GM12874 (cell line): ENCODE results near the gene CADM1.

ENCODE experiments used
- TF ChIP-seq, protein P1 (sequence below): IDR thresholded peaks from 2 replicates; pipeline ENCODE4 v1.5.1; 2011; ENCODE audit warnings: low read depth, mild to moderate bottlenecking, control low read depth, low read length, moderate library complexity; ENCODE audit not compliant: insufficient read depth

The CADM1 gene

DNA sequence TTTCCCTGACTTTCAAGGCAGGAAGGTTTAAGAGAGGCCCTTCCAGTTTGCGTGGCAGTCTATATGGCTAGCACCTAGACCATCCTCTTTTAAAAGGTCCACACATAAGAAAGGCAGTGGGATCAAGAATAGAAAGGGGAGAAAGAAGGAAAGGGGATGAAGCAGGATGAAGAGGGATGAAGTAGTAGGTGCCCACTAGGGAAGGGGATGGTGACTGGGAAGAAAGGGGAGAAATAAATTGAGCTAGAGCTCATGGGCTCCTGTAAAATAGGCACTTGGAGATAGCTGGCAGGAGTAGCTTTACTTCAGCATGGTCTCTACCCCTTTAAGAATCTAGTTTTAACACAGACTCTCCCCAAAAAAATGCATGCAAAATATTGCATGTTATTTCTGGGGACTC is 41.5 kb downstream of the CADM1 start:
- TF ChIP-seq, protein P1, sequence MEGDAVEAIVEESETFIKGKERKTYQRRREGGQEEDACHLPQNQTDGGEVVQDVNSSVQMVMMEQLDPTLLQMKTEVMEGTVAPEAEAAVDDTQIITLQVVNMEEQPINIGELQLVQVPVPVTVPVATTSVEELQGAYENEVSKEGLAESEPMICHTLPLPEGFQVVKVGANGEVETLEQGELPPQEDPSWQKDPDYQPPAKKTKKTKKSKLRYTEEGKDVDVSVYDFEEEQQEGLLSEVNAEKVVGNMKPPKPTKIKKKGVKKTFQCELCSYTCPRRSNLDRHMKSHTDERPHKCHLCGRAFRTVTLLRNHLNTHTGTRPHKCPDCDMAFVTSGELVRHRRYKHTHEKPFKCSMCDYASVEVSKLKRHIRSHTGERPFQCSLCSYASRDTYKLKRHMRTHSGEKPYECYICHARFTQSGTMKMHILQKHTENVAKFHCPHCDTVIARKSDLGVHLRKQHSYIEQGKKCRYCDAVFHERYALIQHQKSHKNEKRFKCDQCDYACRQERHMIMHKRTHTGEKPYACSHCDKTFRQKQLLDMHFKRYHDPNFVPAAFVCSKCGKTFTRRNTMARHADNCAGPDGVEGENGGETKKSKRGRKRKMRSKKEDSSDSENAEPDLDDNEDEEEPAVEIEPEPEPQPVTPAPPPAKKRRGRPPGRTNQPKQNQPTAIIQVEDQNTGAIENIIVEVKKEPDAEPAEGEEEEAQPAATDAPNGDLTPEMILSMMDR = no peak

DNA sequence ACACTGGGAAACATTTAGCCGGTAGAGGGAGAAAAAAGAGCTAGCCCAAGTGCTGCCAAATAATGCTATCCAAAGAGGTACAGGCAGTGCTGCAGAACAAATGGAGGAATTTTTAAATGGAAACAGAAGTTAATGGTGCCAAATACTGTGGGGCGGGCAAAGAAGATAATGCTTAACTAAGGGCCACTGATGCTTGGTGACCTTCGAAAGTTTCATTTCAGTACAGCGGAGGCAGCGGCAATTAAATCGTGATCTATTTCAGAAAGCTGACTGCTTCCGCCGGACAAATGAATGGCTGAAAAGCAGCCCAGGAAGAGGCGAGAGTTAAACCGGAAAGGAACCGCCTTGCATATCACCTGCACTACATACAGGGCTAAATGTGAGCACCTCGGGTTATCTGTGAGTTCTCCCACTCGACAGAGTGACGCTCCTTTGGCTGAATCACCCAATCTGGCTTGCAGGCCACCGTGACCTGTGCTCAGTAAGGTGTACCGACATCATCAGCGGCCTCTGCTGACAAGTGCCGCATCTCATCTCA is 42.1 kb downstream of the CADM1 start:
- TF ChIP-seq, protein P1 = no peak

DNA sequence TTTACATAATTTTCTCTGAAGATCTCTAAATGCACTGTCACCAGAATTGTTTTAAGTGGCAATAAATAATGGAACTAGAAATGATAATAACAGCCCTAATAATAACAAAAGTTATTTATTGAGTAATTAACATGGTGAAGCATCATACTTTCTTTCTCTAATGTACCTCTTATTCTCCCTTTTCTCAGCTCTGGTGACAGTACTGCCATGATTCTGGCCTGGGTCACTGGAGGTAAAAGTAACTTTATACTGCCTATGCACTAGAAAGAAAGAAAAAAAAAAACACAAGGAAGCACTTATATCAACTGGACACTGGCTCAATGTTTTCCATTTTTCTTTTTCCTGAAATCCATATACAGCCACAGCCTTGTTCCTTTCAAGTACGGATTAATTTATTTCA is 43.7 kb downstream of the CADM1 start:
- TF ChIP-seq, protein P1 = no peak

DNA sequence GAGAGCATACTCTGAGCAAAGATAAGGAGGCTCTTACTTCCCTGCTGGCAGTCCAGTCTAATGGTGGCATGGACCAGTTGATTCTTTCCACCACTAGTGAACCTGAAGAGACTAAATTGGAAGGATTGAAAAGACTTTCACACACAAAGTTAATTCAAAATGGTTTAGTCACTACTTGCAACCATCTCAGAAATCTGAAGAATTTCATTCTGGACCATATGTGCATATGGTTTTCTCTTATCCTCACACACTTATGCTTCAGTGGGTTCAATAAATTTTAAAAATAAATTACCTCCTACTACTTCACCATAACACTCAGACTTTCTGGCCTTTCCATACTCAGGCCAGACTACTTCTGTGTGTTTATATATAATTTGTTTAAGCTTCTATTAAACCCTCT is 44.7 kb downstream of the CADM1 start:
- TF ChIP-seq, protein P1 = no peak

DNA sequence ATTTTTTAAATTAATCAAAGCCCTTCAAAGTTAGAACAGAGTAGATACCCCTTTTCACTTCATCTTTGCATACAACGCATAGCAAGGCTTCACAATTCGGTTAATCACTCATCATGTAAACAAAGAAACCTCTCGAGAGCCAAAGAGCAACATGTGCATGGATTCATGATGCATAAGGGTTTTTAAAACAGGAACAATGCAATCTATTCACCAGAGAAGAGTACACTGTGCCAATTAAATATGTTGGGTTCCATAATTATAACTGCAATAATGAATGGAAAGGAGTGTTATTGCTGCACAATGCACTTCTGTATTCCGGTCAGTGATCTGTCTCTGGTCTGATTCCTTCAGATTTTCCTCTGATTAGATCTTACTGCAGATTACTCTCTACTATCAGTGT is 45.3 kb downstream of the CADM1 start:
- TF ChIP-seq, protein P1 = no peak

DNA sequence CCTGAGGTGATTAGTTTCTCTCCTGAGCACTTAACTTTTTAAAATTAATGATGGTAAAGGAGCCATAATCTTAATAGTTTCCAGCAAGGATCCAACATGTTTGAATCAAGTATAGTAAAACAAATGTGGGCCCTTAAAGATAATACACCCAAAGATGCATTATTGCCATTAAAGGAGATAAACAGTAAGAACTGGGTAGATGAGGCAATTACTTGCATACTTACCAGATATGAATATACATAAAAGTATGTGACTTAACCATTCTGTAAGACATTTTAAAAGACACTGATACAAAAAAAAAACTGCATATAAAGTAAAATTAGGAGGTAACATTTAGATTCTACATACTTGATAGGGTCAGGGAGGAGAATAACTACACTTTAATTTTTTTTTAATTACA is 48.2 kb downstream of the CADM1 start:
- TF ChIP-seq, protein P1 = no peak

DNA sequence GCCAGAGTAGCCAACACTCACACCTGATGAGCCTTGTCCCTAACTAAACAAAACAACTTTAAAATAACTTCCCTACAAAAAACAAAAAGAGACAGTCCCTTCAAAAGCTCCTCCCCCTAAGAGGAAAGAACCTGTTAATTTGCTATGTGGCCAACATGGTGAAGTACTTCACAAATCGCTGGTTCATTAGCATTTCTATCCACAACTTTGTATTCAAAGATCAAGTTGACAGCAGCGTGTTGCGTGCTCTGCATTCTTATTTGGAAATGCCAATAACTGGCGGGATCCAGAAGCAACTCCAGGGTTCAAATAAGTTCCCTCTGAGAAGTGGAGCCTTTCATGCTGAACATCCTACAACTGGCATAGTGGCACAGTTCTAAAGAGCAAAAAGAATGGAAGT is 48.6 kb downstream of the CADM1 start:
- TF ChIP-seq, protein P1 = no peak
